Naive B cell (primary cell): ENCODE results near the gene BEST4. TPM values are rescaled to one million over a fixed set of nuclear protein-coding genes. Genes with fewer than 3 reads are reported as not detected.
"Not testable (repeated sequence)": the region's sequence is repeated elsewhere in the genome, so short reads cannot be mapped to it uniquely, and the experiment has no call there.

Experiments
- ATAC-seq, 2 donors: fragments of 150-1000 bp; cut with Tn5 transposase; 2 replicates each; pipeline ENCODE4 v1.10.0; 2021; ENCODE audit warnings: low read depth in 2 of 2, mild to moderate bottlenecking in 2 of 2, moderate library complexity in 2 of 2
- DNase-seq: peaks from one replicate; pipeline ENCODE4 v3.0.0; 2022
- H3K27ac Mint-ChIP-seq, 6 donors: one replicate each; pipeline ENCODE4 v1.8.0; 2020 to 2022; ENCODE audit warnings: mild to moderate bottlenecking in 6 of 6, mixed read lengths in 6 of 6, moderate library complexity in 5 of 6, inconsistent platforms in 2 of 6
- H3K27me3 Mint-ChIP-seq, 3 donors: one replicate each; pipeline ENCODE4 v1.8.0; 2021 to 2022; ENCODE audit warnings: mixed read lengths in 3 of 3, mild to moderate bottlenecking in 1 of 3
- H3K36me3 Mint-ChIP-seq, 2 donors: one replicate each; pipeline ENCODE4 v1.8.0; 2020 to 2022; ENCODE audit warnings: mixed read lengths in 2 of 2, inconsistent platforms in 1 of 2, mild to moderate bottlenecking in 1 of 2
- H3K4me1 Mint-ChIP-seq, 3 donors: one replicate each; pipeline ENCODE4 v1.8.0; 2020 to 2022; ENCODE audit warnings: mixed read lengths in 3 of 3, inconsistent platforms in 1 of 3, mild to moderate bottlenecking in 1 of 3, moderate library complexity in 1 of 3
- H3K4me3 Mint-ChIP-seq, 8 donors: one replicate each; pipeline ENCODE4 v1.8.0; 2020 to 2022; ENCODE audit warnings: mild to moderate bottlenecking in 8 of 8, mixed read lengths in 8 of 8, moderate library complexity in 8 of 8, inconsistent platforms in 2 of 8
- H3K9me3 Mint-ChIP-seq, 7 donors: one replicate each; pipeline ENCODE4 v1.8.0; 2020 to 2022; ENCODE audit warnings: mixed read lengths in 7 of 7, mild to moderate bottlenecking in 5 of 7, inconsistent platforms in 2 of 7, moderate library complexity in 1 of 7
- polyA plus RNA-seq, 6 donors: library from polyadenylated mRNA; unstranded; fragments of 300-500 nt; fragmentation: Illumina TruSeq; gene quantifications; one replicate each; pipeline ENCODE4 v1.2.3, GENCODE V29; 2021; ENCODE audit warnings: low read depth in 6 of 6

The BEST4 gene
- polyA plus RNA-seq, 6 donors from 2014 or later = 0.12 TPM; not detected in 5

GRCh38 chr1:44826375-44827196, 38.6 kb upstream of the BEST4 start:
- Mint-ChIP-seq H3K4me3 (no peak overlapping the region), H3K36me3 (no peaks in the 10 kb centered on the region), H3K4me1 (peaks cover 0 to 4% (median 4%) of the 10 kb centered on the region in 3 donors), H3K9me3 (no peaks in the 10 kb centered on the region), H3K27ac (peak overlapping the region in 1 of 6 donors; percentile 47), H3K27me3 (peaks cover 0 to 5% (median 0%) of the 10 kb centered on the region in 3 donors)
- DNase-seq = no peak
- ATAC-seq = no peak

GRCh38 chr1:44824392-44824791, 36.4 kb upstream of the BEST4 start:
- H3K4me1 Mint-ChIP-seq = peaks cover 13 to 20% (median 17%) of the 10 kb centered on the region in 3 donors

GRCh38 chr1:44822981-44823451, 35.0 kb upstream of the BEST4 start:
- Mint-ChIP-seq H3K27me3 (peaks cover 0 to 5% (median 0%) of the 10 kb centered on the region in 3 donors), H3K4me1 (peaks cover 23 to 30% (median 25%) of the 10 kb centered on the region in 3 donors), H3K4me3 (no peak overlapping the region), H3K9me3 (no peaks in the 10 kb centered on the region), H3K36me3 (no peaks in the 10 kb centered on the region), H3K27ac (peak overlapping the region in 1 of 6 donors; percentile 29)
- ATAC-seq (no peak), DNase-seq (no peak)

More at GRCh38 chr1:44824392-44824791, 36.4 kb upstream of the BEST4 start:
- H3K36me3 Mint-ChIP-seq, H3K27me3 Mint-ChIP-seq, H3K27ac Mint-ChIP-seq, H3K9me3 Mint-ChIP-seq, ATAC-seq, DNase-seq, H3K4me3 Mint-ChIP-seq: not testable (repeated sequence)

- ATAC-seq (no peak), DNase-seq (no peak)
- Mint-ChIP-seq H3K36me3 (no peaks in the 10 kb centered on the region), H3K4me3 (peak overlapping the region in 1 of 8 donors; percentile 87), H3K27me3 (peaks cover 0 to 5% (median 0%) of the 10 kb centered on the region in 3 donors), H3K9me3 (no peaks in the 10 kb centered on the region), H3K27ac (no peak overlapping the region), H3K4me1 (peaks cover 27 to 32% (median 29%) of the 10 kb centered on the region in 3 donors)
Measured at GRCh38 chr1:44822131-44822701, 34.2 kb upstream of the BEST4 start.

GRCh38 chr1:44821240-44821715, 33.3 kb upstream of the BEST4 start:
- peak overlapping the region; percentile 25 to 96 (median 84) for H3K4me3 Mint-ChIP-seq
- no peaks in the 10 kb centered on the region for H3K9me3 Mint-ChIP-seq
- DNase-seq = no peak
- H3K27me3 Mint-ChIP-seq = peaks cover 0 to 5% (median 0%) of the 10 kb centered on the region in 3 donors
- H3K27ac Mint-ChIP-seq = peak overlapping the region in 5 of 6 donors; percentile 12 to 100 (median 82)
- no peak for ATAC-seq
- no peaks in the 10 kb centered on the region for H3K36me3 Mint-ChIP-seq
- peaks cover 27 to 32% (median 29%) of the 10 kb centered on the region in 3 donors for H3K4me1 Mint-ChIP-seq

GRCh38 chr1:44820328-44821239, 32.6 kb upstream of the BEST4 start:
- no peak for ATAC-seq
- Mint-ChIP-seq H3K4me1 (peaks cover 27 to 32% (median 29%) of the 10 kb centered on the region in 3 donors), H3K27me3 (peaks cover 0 to 5% (median 0%) of the 10 kb centered on the region in 3 donors), H3K36me3 (no peaks in the 10 kb centered on the region), H3K9me3 (no peaks in the 10 kb centered on the region), H3K4me3 (peak overlapping the region; percentile 84 to 96 (median 93)), H3K27ac (peak overlapping the region; percentile 100)
- DNase-seq = no peak

- no peaks in the 10 kb centered on the region for H3K9me3 Mint-ChIP-seq
- peak overlapping the region; percentile 100 for H3K27ac Mint-ChIP-seq
- peak overlapping the region; percentile 84 to 96 (median 93) for H3K4me3 Mint-ChIP-seq
- H3K27me3 Mint-ChIP-seq = peaks cover 0 to under 1% (median 0%) of the 10 kb centered on the region in 3 donors
- H3K36me3 Mint-ChIP-seq = no peaks in the 10 kb centered on the region
- DNase-seq (peak; percentile 88), ATAC-seq (peak; percentile 82 to 85)
- peaks cover 34 to 39% (median 36%) of the 10 kb centered on the region in 3 donors for H3K4me1 Mint-ChIP-seq
Measured at GRCh38 chr1:44819608-44820327, 31.8 kb upstream of the BEST4 start.

GRCh38 chr1:44819196-44819607, 31.2 kb upstream of the BEST4 start:
- Mint-ChIP-seq H3K36me3 (no peaks in the 10 kb centered on the region), H3K9me3 (no peaks in the 10 kb centered on the region), H3K4me3 (peak overlapping the region; percentile 84 to 96 (median 93)), H3K27me3 (no peaks in the 10 kb centered on the region), H3K4me1 (peaks cover 36 to 41% (median 41%) of the 10 kb centered on the region in 3 donors), H3K27ac (peak overlapping the region; percentile 100)
- DNase-seq = no peak
- ATAC-seq = no peak

GRCh38 chr1:44817771-44818495, 30.0 kb upstream of the BEST4 start:
- Mint-ChIP-seq H3K27me3 (no peaks in the 10 kb centered on the region), H3K9me3 (no peaks in the 10 kb centered on the region), H3K4me3 (peak overlapping the region; percentile 26 to 84 (median 62)), H3K36me3 (no peaks in the 10 kb centered on the region), H3K27ac (peak overlapping the region in 4 of 6 donors; percentile 13 to 100 (median 48)), H3K4me1 (peaks cover 40 to 49% (median 45%) of the 10 kb centered on the region in 3 donors)
- ATAC-seq (no peak), DNase-seq (no peak)

GRCh38 chr1:44817307-44817706, 29.3 kb upstream of the BEST4 start:
- Mint-ChIP-seq H3K4me3 (peak overlapping the region in 6 of 8 donors; percentile 17 to 84 (median 53)), H3K9me3 (no peaks in the 10 kb centered on the region), H3K27ac (peak overlapping the region in 2 of 6 donors; percentile 4 to 100), H3K27me3 (no peaks in the 10 kb centered on the region), H3K36me3 (no peaks in the 10 kb centered on the region), H3K4me1 (peaks cover 40 to 50% (median 49%) of the 10 kb centered on the region in 3 donors)
- DNase-seq (no peak), ATAC-seq (no peak)

- H3K27me3 Mint-ChIP-seq, H3K36me3 Mint-ChIP-seq, H3K9me3 Mint-ChIP-seq, DNase-seq, ATAC-seq: not testable (repeated sequence)
- peak overlapping the region in 1 of 6 donors; percentile 92 for H3K27ac Mint-ChIP-seq
- H3K4me1 Mint-ChIP-seq = peaks cover 50 to 62% (median 59%) of the 10 kb centered on the region in 3 donors
- H3K4me3 Mint-ChIP-seq = peak overlapping the region in 2 of 8 donors; percentile 20 to 91
Measured at GRCh38 chr1:44815926-44816325, 28.0 kb upstream of the BEST4 start.
